ENCODE measurements around the gene MEGF6. TPM values are rescaled to one million over a fixed set of nuclear protein-coding genes. Genes with fewer than 3 reads are reported as not detected.

The MEGF6 gene
- total and polyA plus RNA-seq, 8 donors = 40.6 to 108 (median 51.5) TPM

- Histone ChIP-seq H3K4me3 (no peak overlapping the region), H3K9me3 (no peaks in the 10 kb centered on the region), H3K27me3 (no peaks in the 10 kb centered on the region), H3K36me3 (peaks cover 0 to 8% of the 10 kb centered on the region in 2 donors), H3K27ac (no peak overlapping the region), H3K4me1 (no peaks in the 10 kb centered on the region)
- DNase-seq (no peak), ATAC-seq (no peak)
- TF ChIP-seq CTCF (IDR thresholded peaks at IDR 0.05) = no peak
- intact Hi-C loops (cut with DNase I) = no loop called here
Observed at GRCh38 chr1:3516911-3517675, 94.2 kb downstream of the MEGF6 start.

- Histone ChIP-seq H3K4me1 (no peaks in the 10 kb centered on the region), H3K9me3 (no peaks in the 10 kb centered on the region), H3K27me3 (no peaks in the 10 kb centered on the region), H3K27ac (no peak overlapping the region), H3K36me3 (peaks cover 0 to 8% of the 10 kb centered on the region in 2 donors), H3K4me3 (no peak overlapping the region)
- no peak for DNase-seq
- intact Hi-C loops (cut with DNase I) = no loop called here
- no peak for ATAC-seq
- no peak for TF ChIP-seq CTCF (IDR thresholded peaks at IDR 0.05)
Observed at GRCh38 chr1:3516481-3516869, 94.8 kb downstream of the MEGF6 start.

GRCh38 chr1:3515774-3516480 lies 95.4 kb downstream of the MEGF6 start:
- no peak for TF ChIP-seq CTCF (IDR thresholded peaks at IDR 0.05)
- intact Hi-C loops (cut with DNase I) = no loop called here

GRCh38 chr1:3515272-3515671 lies 96.0 kb downstream of the MEGF6 start:
- Histone ChIP-seq H3K36me3 (peaks cover 0 to 8% of the 10 kb centered on the region in 2 donors), H3K9me3 (no peaks in the 10 kb centered on the region), H3K27me3 (no peaks in the 10 kb centered on the region), H3K4me3 (no peak overlapping the region), H3K27ac (no peak overlapping the region), H3K4me1 (no peaks in the 10 kb centered on the region)
- no peak for DNase-seq
- intact Hi-C loops (cut with DNase I) = no loop called here
- no peak for TF ChIP-seq CTCF (IDR thresholded peaks at IDR 0.05)
- ATAC-seq = no peak

More at GRCh38 chr1:3515774-3516480, 95.4 kb downstream of the MEGF6 start:
- no peaks in the 10 kb centered on the region for H3K27me3 ChIP-seq
- H3K27ac ChIP-seq = no peak overlapping the region
- H3K36me3 ChIP-seq = peaks cover 0 to 8% of the 10 kb centered on the region in 2 donors
- no peaks in the 10 kb centered on the region for H3K9me3 ChIP-seq
- H3K4me1 ChIP-seq = no peaks in the 10 kb centered on the region
- ATAC-seq (no peak), DNase-seq (no peak)
- H3K4me3 ChIP-seq = no peak overlapping the region

GRCh38 chr1:3514404-3514803 lies 96.9 kb downstream of the MEGF6 start:
- ATAC-seq (no peak), DNase-seq (no peak)
- no peaks in the 10 kb centered on the region for H3K36me3 ChIP-seq
- no peak overlapping the region for H3K27ac ChIP-seq
- no peak overlapping the region for H3K4me3 ChIP-seq
- no peaks in the 10 kb centered on the region for H3K27me3 ChIP-seq
- H3K9me3 ChIP-seq = no peaks in the 10 kb centered on the region
- H3K4me1 ChIP-seq = no peaks in the 10 kb centered on the region
- intact Hi-C loops (cut with DNase I) = no loop called here
- no peak for TF ChIP-seq CTCF (IDR thresholded peaks at IDR 0.05)

Measured in left lung (tissue), 10 donors.